Stomach smooth muscle (tissue), 2 donors: ENCODE results near the gene MAN2B1.
"Not testable (repeated sequence)": the region's sequence is repeated elsewhere in the genome, so short reads cannot be mapped to it uniquely, and the experiment has no call there.

Experiments
- H3K27ac ChIP-seq: one replicate; pipeline ENCODE4 v1.7.0; 2013; ENCODE audit warnings: mild to moderate bottlenecking, low read length, inconsistent platforms
- H3K27me3 ChIP-seq, 2 donors: one replicate each; pipeline ENCODE4 v1.7.0; 2013; ENCODE audit warnings: low read length in 2 of 2; ENCODE audit not compliant: insufficient read depth in 2 of 2, control insufficient read depth in 1 of 2
- H3K36me3 ChIP-seq, 2 donors: one replicate each; pipeline ENCODE4 v1.7.0; 2013; ENCODE audit warnings: low read length in 2 of 2; ENCODE audit not compliant: control insufficient read depth in 2 of 2, insufficient read depth in 2 of 2
- H3K4me1 ChIP-seq: one replicate; pipeline ENCODE4 v1.7.0; 2013; ENCODE audit warnings: low read length; ENCODE audit not compliant: control insufficient read depth, insufficient read depth
- H3K4me3 ChIP-seq, 2 donors: one replicate each; pipeline ENCODE4 v1.7.0; 2013; ENCODE audit warnings: low read length in 2 of 2
- H3K9ac ChIP-seq, 2 donors: one replicate each; pipeline ENCODE4 v1.7.0; 2013; ENCODE audit warnings: low read length in 2 of 2, mild to moderate bottlenecking in 1 of 2
- H3K9me3 ChIP-seq, 2 donors: one replicate each; pipeline ENCODE4 v1.7.0; 2013; ENCODE audit warnings: low read length in 2 of 2; ENCODE audit not compliant: control insufficient read depth in 2 of 2
- donor health status: healthy.
- donor health status: Pancreatic carcinoma.

MAN2B1 gene

GRCh38 chr19:12666265-12667048, at the start of gene MAN2B1, which contains the start of gene WDR83:
Gene MAN2B1 (minus strand): TSS chr19:12666742. CDS start chr19:12666701, 41 bp downstream.
Gene WDR83 (plus strand): TSS chr19:12666807. CDS start chr19:12669791, 2,984 bp downstream.
- no peaks in the 10 kb centered on the region for H3K27me3 ChIP-seq
- H3K27ac ChIP-seq, result peak within 1 kb of the TSS; percentile 64
- peaks cover 41% of the 10 kb centered on the region for H3K4me1 ChIP-seq
- H3K4me3 ChIP-seq, result peak within 1 kb of the TSS; percentile 94 to 97
- no peaks in the 10 kb centered on the region for H3K9me3 ChIP-seq
- H3K36me3 ChIP-seq, result peaks cover 5 to 13% of the 10 kb centered on the region in 2 donors
- peak within 1 kb of the TSS; percentile 89 to 90 for H3K9ac ChIP-seq

DNA sequence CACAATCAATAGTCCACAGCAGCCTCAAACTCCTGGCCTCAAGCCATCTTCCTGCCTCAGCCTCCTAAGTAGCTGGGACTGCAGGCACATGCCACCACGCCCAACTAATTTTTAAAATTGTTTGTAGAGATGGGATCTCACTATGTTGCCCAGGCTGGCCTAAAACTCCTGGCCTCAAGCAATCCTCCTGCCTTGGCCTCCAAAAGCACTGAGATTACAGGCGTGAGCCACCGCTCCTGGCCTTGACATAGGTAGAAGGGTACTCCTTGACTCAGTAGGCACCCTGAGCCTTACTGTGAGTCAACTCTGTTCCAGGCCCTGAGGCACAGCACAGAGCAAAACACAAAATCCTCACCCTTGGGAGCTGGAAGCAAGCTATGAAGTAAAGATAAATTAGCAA, 49.4 kb upstream of the MAN2B1 start:
- no peak overlapping the region for H3K4me3 ChIP-seq
- H3K4me1 ChIP-seq, result peaks cover 20% of the 10 kb centered on the region
- no peak overlapping the region for H3K27ac ChIP-seq
- peaks cover 39 to 43% of the 10 kb centered on the region in 2 donors for H3K36me3 ChIP-seq
- no peak overlapping the region for H3K9ac ChIP-seq
- H3K27me3 ChIP-seq, result no peaks in the 10 kb centered on the region
- H3K9me3 ChIP-seq, result no peaks in the 10 kb centered on the region

GRCh38 chr19:12715102-12715501, 48.6 kb upstream of the MAN2B1 start:
- Histone ChIP-seq H3K4me1 (peaks cover 12% of the 10 kb centered on the region), H3K9me3 (no peaks in the 10 kb centered on the region), H3K27me3 (no peaks in the 10 kb centered on the region), H3K4me3 (no peak overlapping the region), H3K27ac (no peak overlapping the region), H3K9ac (no peak overlapping the region), H3K36me3 (peaks cover 45 to 49% of the 10 kb centered on the region in 2 donors)

DNA sequence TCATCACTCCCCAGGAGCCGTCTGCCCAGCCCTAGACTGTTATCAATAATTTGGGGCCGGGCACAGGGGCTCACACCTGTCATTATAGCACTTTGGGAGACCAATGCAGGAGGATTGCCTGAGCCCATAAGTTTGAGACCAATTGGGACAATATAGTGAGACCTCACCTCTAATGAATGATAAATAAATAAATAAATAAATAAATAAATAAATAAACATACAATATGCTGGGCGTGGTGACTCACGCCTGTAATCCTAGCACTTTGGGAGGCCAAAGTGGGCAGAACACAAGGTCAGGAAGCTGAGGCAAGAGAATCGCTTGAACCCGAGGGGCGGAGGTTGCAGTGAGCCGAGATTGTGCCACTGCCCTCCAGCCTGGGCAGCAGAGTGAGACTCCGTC, 46.8 kb upstream of the MAN2B1 start:
- H3K36me3 ChIP-seq, result peaks cover 47 to 48% of the 10 kb centered on the region in 2 donors
- H3K4me1 ChIP-seq, H3K27me3 ChIP-seq, H3K9me3 ChIP-seq, H3K27ac ChIP-seq, H3K4me3 ChIP-seq, H3K9ac ChIP-seq: not testable (repeated sequence)

- H3K4me3 ChIP-seq, H3K4me1 ChIP-seq, H3K9ac ChIP-seq, H3K27me3 ChIP-seq, H3K9me3 ChIP-seq, H3K27ac ChIP-seq: not testable (repeated sequence)
- H3K36me3 ChIP-seq, result peaks cover 47 to 48% of the 10 kb centered on the region in 2 donors
Measured at GRCh38 chr19:12712077-12712476, 45.5 kb upstream of the MAN2B1 start.

GRCh38 chr19:12711187-12711586, 44.6 kb upstream of the MAN2B1 start:
- no peak overlapping the region for H3K9ac ChIP-seq
- H3K27me3 ChIP-seq, result no peaks in the 10 kb centered on the region
- peaks cover 2% of the 10 kb centered on the region for H3K4me1 ChIP-seq
- no peaks in the 10 kb centered on the region for H3K9me3 ChIP-seq
- peaks cover 48 to 51% of the 10 kb centered on the region in 2 donors for H3K36me3 ChIP-seq
- no peak overlapping the region for H3K4me3 ChIP-seq
- H3K27ac ChIP-seq, result no peak overlapping the region

DNA sequence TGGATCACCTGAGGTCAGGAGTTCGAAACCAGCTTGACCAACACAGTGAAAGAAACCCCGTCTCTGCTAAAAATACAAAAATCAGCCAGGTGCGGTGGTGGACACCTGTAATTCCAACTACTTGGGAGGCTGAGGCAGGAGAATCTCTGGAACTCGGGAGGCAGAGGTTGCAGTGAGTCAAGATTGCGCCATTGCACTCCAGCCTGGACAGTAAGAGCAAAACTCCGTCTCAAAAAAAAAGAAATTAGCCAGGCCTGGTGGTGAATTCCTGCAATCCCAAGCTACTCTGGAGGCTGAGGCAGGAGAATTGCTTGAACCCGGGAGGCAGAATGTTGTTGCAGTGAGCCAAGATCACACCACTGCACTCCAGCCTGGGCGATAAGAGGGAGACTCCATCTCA, 42.1 kb upstream of the MAN2B1 start:
- Histone ChIP-seq H3K9me3 (no peaks in the 10 kb centered on the region), H3K27ac (no peak overlapping the region), H3K36me3 (peaks cover 50 to 54% of the 10 kb centered on the region in 2 donors), H3K4me3 (no peak overlapping the region), H3K9ac (no peak overlapping the region), H3K4me1 (no peaks in the 10 kb centered on the region), H3K27me3 (no peaks in the 10 kb centered on the region)

DNA sequence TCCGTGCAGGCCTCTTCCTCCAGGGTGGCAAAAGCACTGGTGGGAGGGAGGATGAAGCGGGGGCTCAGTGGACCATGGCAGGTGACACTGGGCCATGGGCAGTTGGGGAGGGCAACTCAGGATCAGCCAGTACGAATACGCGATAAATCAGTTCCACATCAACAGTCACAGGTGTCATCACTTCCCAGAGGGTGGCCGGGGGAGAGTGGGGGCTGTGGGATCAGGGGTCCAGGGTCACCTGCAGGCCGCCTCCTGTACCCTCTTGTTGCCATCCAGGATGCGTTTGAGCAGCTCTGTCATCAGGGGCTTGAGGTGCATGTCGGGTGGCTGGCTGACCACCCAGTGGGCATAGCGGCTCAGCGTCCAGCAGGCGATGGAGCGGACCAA, 39.8 kb upstream of the MAN2B1 start:
- Histone ChIP-seq H3K4me1 (no peaks in the 10 kb centered on the region), H3K4me3 (no peak overlapping the region), H3K36me3 (peaks cover 57 to 64% of the 10 kb centered on the region in 2 donors), H3K9ac (no peak overlapping the region), H3K27me3 (no peaks in the 10 kb centered on the region), H3K27ac (no peak overlapping the region), H3K9me3 (no peaks in the 10 kb centered on the region)

DNA sequence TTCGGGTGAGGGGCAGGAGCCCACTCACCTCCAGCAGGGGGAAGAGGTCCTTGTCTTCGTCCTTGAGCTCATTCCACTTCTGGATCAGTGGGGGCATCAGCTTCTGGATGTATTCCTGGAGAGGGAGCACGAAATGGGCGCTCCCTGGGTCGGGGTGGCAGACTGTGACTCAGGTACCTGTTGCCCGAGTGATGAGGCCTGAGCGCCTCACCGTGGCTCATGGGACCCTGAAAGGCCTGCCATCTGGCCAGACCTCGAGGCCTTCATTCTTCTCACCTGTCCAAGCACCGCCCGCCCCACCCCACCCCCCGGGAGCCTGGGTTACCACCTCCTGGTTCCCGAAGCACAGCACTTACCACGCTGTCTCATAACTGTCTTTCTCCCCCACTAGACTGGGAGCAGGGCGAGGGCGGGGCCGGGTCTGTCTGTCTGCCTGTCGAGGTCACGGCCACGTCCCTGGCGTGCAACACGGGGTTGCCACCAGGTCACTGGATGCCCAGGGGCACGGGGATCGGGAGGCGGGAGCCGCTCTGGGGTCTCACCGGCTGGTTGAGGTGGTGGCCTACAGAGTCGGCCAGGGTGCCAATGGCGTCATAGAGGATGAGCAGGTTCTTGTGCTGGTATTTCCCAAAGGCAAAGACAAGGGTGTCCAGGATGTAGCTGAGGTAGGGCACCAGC, 39.3 kb upstream of the MAN2B1 start:
- no peaks in the 10 kb centered on the region for H3K27me3 ChIP-seq
- peaks cover 57 to 66% of the 10 kb centered on the region in 2 donors for H3K36me3 ChIP-seq
- H3K27ac ChIP-seq, result no peak overlapping the region
- no peaks in the 10 kb centered on the region for H3K4me1 ChIP-seq
- H3K4me3 ChIP-seq, result no peak overlapping the region
- H3K9ac ChIP-seq, result no peak overlapping the region
- no peaks in the 10 kb centered on the region for H3K9me3 ChIP-seq

- Histone ChIP-seq H3K27me3 (no peaks in the 10 kb centered on the region), H3K9ac (no peak overlapping the region), H3K36me3 (peaks cover 53 to 62% of the 10 kb centered on the region in 2 donors), H3K9me3 (no peaks in the 10 kb centered on the region), H3K4me1 (no peaks in the 10 kb centered on the region), H3K4me3 (no peak overlapping the region), H3K27ac (no peak overlapping the region)
Measured at GRCh38 chr19:12705169-12705568, 38.6 kb upstream of the MAN2B1 start.

DNA sequence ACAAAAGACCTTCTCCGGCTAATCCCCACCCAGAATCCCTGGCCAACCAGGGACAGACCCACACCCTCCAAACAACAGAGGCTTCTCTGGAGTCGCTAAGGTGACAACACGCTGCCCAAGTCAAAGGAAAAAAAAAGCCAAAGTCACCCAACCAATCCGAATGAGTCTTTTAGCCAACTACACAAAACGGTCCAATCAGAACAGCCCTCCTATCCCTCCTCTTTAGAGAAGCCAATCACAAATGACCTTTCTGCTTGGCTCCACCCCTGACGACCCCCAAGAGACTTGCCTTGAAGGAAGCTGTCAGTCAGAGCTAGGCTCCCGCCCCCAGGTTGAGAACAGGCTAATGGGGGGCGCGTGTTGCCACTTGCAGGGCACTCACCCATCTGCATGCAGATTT, 36.5 kb upstream of the MAN2B1 start:
- Histone ChIP-seq H3K27ac (no peak overlapping the region), H3K4me3 (no peak overlapping the region), H3K9me3 (no peaks in the 10 kb centered on the region), H3K4me1 (no peaks in the 10 kb centered on the region), H3K36me3 (peaks cover 45 to 56% of the 10 kb centered on the region in 2 donors), H3K27me3 (no peaks in the 10 kb centered on the region), H3K9ac (no peak overlapping the region)
